Endothelial cell of umbilical vein (primary cell): Measurements from ENCODE around the gene IQCB1. TPM values are rescaled to one million over a fixed set of nuclear protein-coding genes. Genes with fewer than 3 reads are reported as not detected.

Source experiments
- BruUV-seq: library from RNA; stranded (reverse); fragments of 400-500 nt; replicated peaks from 2 replicates; lab custom pipeline; 2021; lab: Mats Ljungman, UMichigan
- CTCF ChIA-PET: fragments of 300-600, 350-600 bp; sonication (Branson Sonifier 250); formaldehyde crosslinking; loops from one replicate; lab custom pipeline; 2021; ENCODE audit warnings: antibody characterized with exemption, inconsistent platforms; lab: Charles Lee
- POLR2A ChIA-PET: fragments of 300-600, 350-600 bp; sonication (Branson Sonifier 250); formaldehyde crosslinking; loops from one replicate; lab custom pipeline; 2021; ENCODE audit warnings: antibody characterized with exemption, inconsistent platforms; lab: Charles Lee
- DNase-seq: peaks from one replicate; pipeline ENCODE4 v3.0.0-alpha.2; 2011; ENCODE audit warnings: low read depth, low spot score
- FAIRE-seq: peaks from 2 replicates; lab custom pipeline; 2011; peaks lifted over from hg19 to GRCh38; lab: Jason Lieb, UNC
- H2AFZ ChIP-seq: 2 replicates; pipeline ENCODE4 v1.6.0; 2012; ENCODE audit warnings: low read depth, low read length, control low read depth, inconsistent platforms
- H3K27ac ChIP-seq: 2 replicates; pipeline ENCODE4 v1.5.1; 2011; ENCODE audit warnings: low read depth, mild to moderate bottlenecking, control low read depth, low read length, moderate library complexity; ENCODE audit not compliant: insufficient read depth
- H3K27me3 ChIP-seq, 2 experiments: 2 replicates each; pipeline versions ENCODE4 v1.6.0 to v1.6.1; 2011; ENCODE audit warnings: low read length in 2 of 2, mixed read lengths in 1 of 2; ENCODE audit not compliant: control insufficient read depth in 2 of 2, insufficient read depth in 2 of 2
- H3K36me3 ChIP-seq, 2 experiments: 2 replicates in 1 of 2; 3 replicates in 1 of 2; pipeline ENCODE4 v1.5.1; 2011; ENCODE audit warnings: low read length in 2 of 2, mild to moderate bottlenecking in 1 of 2, moderate library complexity in 1 of 2; ENCODE audit not compliant: control insufficient read depth in 2 of 2, insufficient read depth in 2 of 2; ENCODE audit errors: extremely low read depth in 1 of 2
- H3K4me1 ChIP-seq: 3 replicates; pipeline ENCODE4 v1.5.1; 2011; ENCODE audit warnings: mild to moderate bottlenecking, low read length; ENCODE audit not compliant: control insufficient read depth, insufficient read depth; ENCODE audit errors: extremely low read depth
- H3K4me2 ChIP-seq: 2 replicates; pipeline ENCODE4 v1.6.1; 2011; ENCODE audit warnings: low read length, control low read depth, mixed read lengths; ENCODE audit not compliant: insufficient read depth
- H3K4me3 ChIP-seq, 3 experiments: fragments of 200-600 bp in 1 of 3; sonication (generic), shearing (Covaris generic) in 1 of 3; replicated peaks in 1 of 3; 2 replicates each; pipeline ENCODE4 v1.5.1; 2011 to 2016; ENCODE audit warnings: control low read depth in 3 of 3, low read length in 3 of 3, mild to moderate bottlenecking in 2 of 3, inconsistent platforms in 1 of 3, low read depth in 1 of 3, moderate library complexity in 1 of 3; ENCODE audit not compliant: insufficient read depth in 1 of 3
- H3K79me2 ChIP-seq: 2 replicates; pipeline ENCODE4 v1.6.0; 2012; ENCODE audit warnings: low read length, inconsistent platforms; ENCODE audit not compliant: control insufficient read depth, insufficient read depth
- H3K9ac ChIP-seq: replicated peaks from 2 replicates; pipeline ENCODE3; 2011; ENCODE audit warnings: low read length, control low read depth; ENCODE audit not compliant: insufficient read depth; ENCODE audit errors: extremely low read depth
- H3K9me1 ChIP-seq: replicated peaks from 3 replicates; pipeline ENCODE4 v1.6.0; 2011; ENCODE audit warnings: mild to moderate bottlenecking, low read length; ENCODE audit not compliant: control insufficient read depth, insufficient read depth; ENCODE audit errors: extremely low read depth
- H3K9me3 ChIP-seq: replicated peaks from 2 replicates; pipeline ENCODE4 v1.5.1; 2012; ENCODE audit warnings: low read length, inconsistent platforms; ENCODE audit not compliant: control insufficient read depth, insufficient read depth
- H4K20me1 ChIP-seq: replicated peaks from 2 replicates; pipeline ENCODE3; 2011; ENCODE audit warnings: mild to moderate bottlenecking, low read length; ENCODE audit not compliant: control insufficient read depth, insufficient read depth; ENCODE audit errors: extremely low read depth
- CTCF ChIP-seq, 2 donors: IDR thresholded peaks; 1 replicate in 1 of 2; 2 replicates in 1 of 2; pipeline ENCODE4 v1.5.1; 2011; ENCODE audit warnings: low read length in 2 of 2, mild to moderate bottlenecking in 2 of 2, moderate library complexity in 2 of 2, control low read depth in 1 of 2, inconsistent platforms in 1 of 2, low read depth in 1 of 2; ENCODE audit not compliant: insufficient read depth in 1 of 2; ENCODE audit errors: extremely low read depth in 1 of 2
- EZH2 ChIP-seq: IDR thresholded peaks from 2 replicates; pipeline ENCODE4 v1.6.1; 2012; ENCODE audit warnings: borderline replicate concordance, low read depth, mild to moderate bottlenecking, moderate library complexity, low read length, inconsistent platforms; ENCODE audit not compliant: severe bottlenecking
- FOS ChIP-seq: IDR thresholded peaks from 2 replicates; pipeline ENCODE4 v1.6.1; 2011; ENCODE audit warnings: mild to moderate bottlenecking, low read length, moderate library complexity, borderline replicate concordance; ENCODE audit not compliant: insufficient read depth
- GATA2 ChIP-seq: IDR thresholded peaks from 2 replicates; pipeline ENCODE4 v1.7.0; 2011; ENCODE audit warnings: low read depth, mild to moderate bottlenecking, moderate library complexity, mixed read lengths, low read length; ENCODE audit not compliant: insufficient read length, insufficient read depth
- JUN ChIP-seq: IDR thresholded peaks from 2 replicates; pipeline ENCODE4 v1.6.1; 2011; ENCODE audit warnings: borderline replicate concordance, low read depth; ENCODE audit not compliant: insufficient read length, insufficient read depth
- MYC ChIP-seq: IDR thresholded peaks from one replicate; pipeline ENCODE4 v1.6.1; 2011; ENCODE audit warnings: mild to moderate bottlenecking, low read depth, low read length
- POLR2A ChIP-seq: IDR thresholded peaks from 2 replicates; pipeline ENCODE4 v1.6.1; 2012; ENCODE audit warnings: low read depth, mild to moderate bottlenecking, control low read depth, low read length
- POLR2AphosphoS5 ChIP-seq: IDR thresholded peaks from 2 replicates; pipeline ENCODE4 v1.6.1; 2012; ENCODE audit warnings: low read depth, mild to moderate bottlenecking, control low read depth, low read length, moderate library complexity; ENCODE audit not compliant: insufficient read depth
- dilution Hi-C: fragments of 300-500 bp; cut with MboI; formaldehyde crosslinking; loops from one replicate; pipeline ENCODE4 v1.15.0; 2019; ENCODE audit warnings: low sequenced_read_pairs; ENCODE audit not compliant: extremely low pct_ligation_motif_present
- intact Hi-C: fragments of 100-400 bp; cut with micrococcal nuclease; formaldehyde crosslinking; loops from one replicate; pipeline ENCODE4 v1.10.0; 2022
- polyA plus RNA-seq, 4 experiments: library from polyadenylated mRNA; depleted of rRNA in 3 of 4; stranded (reverse) in 3 of 4; unstranded in 1 of 4; fragments of >200 nt; gene quantifications; 2 replicates each; pipeline versions ENCODE4 v1.2.1 to v1.2.3, GENCODE V29; 2011 to 2012; ENCODE audit warnings: missing spikeins in 1 of 4
- total RNA-seq: library from RNA; stranded (reverse); gene quantifications from 2 replicates; pipeline ENCODE4 v1.2.3, GENCODE V29; 2021
- TF ChIP-seq, protein P1 (sequence below): IDR thresholded peaks from 2 replicates; pipeline ENCODE4 v1.6.1; 2011; ENCODE audit not compliant: insufficient read depth, insufficient read length

Gene IQCB1
- total and polyA plus RNA-seq, 2 donors (not counting 3 experiments of a cell fraction or from before 2014, with no cell fraction given) = 9.9 to 22.0 TPM

DNA sequence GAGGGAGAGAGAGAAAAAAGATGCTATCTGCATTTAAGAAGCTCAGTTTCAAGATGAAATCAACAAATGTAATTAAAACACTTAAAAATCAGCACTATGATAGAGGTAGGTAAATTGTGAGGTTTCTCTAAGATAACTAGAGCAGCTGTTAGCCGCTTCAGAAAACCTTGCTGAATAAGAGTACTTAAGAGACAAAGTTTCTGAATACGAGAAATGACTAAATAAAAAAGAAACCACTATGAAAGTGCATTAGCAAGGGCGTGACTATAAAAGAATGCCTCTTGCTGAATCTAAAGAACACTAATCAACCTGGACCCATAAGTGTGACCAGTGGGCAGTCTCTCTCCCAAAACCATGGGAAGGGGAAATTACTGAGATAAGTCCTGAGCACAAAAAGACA lies 41.8 kb downstream of the IQCB1 start:
- H3K27ac ChIP-seq = no peak overlapping the region
- BruUV-seq = no TSS peak
- H4K20me1 ChIP-seq = no peaks in the 10 kb centered on the region
- H3K27me3 ChIP-seq = no peaks in the 10 kb centered on the region
- CTCF ChIA-PET = interaction anchor here (0.9 kb wide), 1 partner anchor 8 kb away, joined by 3 read pairs; no protein-coding TSS in a partner anchor
- no peaks in the 10 kb centered on the region for H3K9me3 ChIP-seq
- peaks cover 0 to 3% of the 10 kb centered on the region in 2 experiments for H3K36me3 ChIP-seq
- intact Hi-C loops = no loop called here
- H3K4me1 ChIP-seq = no peaks in the 10 kb centered on the region
- H3K9me1 ChIP-seq = no peaks in the 10 kb centered on the region
- POLR2A ChIA-PET = no interaction called here
- dilution Hi-C loops = no loop called here
- H3K79me2 ChIP-seq = no peaks in the 10 kb centered on the region
- TF ChIP-seq EZH2 (no peak), POLR2AphosphoS5 (no peak), GATA2 (no peak), MYC (no peak), POLR2A (no peak), JUN (no peak), FOS (no peak), CTCF (IDR thresholded peaks at IDR 0.05; ENCODE audit: extremely low read depth in 1 of 2, insufficient read depth in 1 of 2, low read depth in 1 of 2, low read length in 2 of 2) (no peak)
- TF ChIP-seq, protein P1, sequence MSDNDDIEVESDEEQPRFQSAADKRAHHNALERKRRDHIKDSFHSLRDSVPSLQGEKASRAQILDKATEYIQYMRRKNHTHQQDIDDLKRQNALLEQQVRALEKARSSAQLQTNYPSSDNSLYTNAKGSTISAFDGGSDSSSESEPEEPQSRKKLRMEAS = no peak
- no peak overlapping the region for H3K4me2 ChIP-seq
- no peak overlapping the region for H3K9ac ChIP-seq
- H3K4me3 ChIP-seq = no peak overlapping the region
- no peak overlapping the region for H2AFZ ChIP-seq
- FAIRE-seq (no peak), DNase-seq (no peak)
